Fibroblast of skin of right quadriceps (primary cell): Measurements from ENCODE around the gene GRID1.

Experiments used
- DNase-seq: peaks from one replicate; pipeline ENCODE4 v3.0.0-alpha.2; 2013

GRID1 gene

GRCh38 chr10:86336341-86336740 lies 30.3 kb downstream of the GRID1 start:
- no peak for DNase-seq

GRCh38 chr10:86335831-86336230 lies 30.8 kb downstream of the GRID1 start:
- DNase-seq = no peak

GRCh38 chr10:86335257-86335656 lies 31.3 kb downstream of the GRID1 start:
- no peak for DNase-seq

GRCh38 chr10:86334488-86335085 lies 32.0 kb downstream of the GRID1 start:
- DNase-seq = no peak

- DNase-seq = no peak
These were observed 32.6 kb downstream of the GRID1 start for GRCh38 chr10:86333826-86334487.

GRCh38 chr10:86331861-86332260 lies 34.7 kb downstream of the GRID1 start:
- no peak for DNase-seq

GRCh38 chr10:86330778-86331763 lies 35.5 kb downstream of the GRID1 start:
- DNase-seq = no peak

- DNase-seq = no peak
These were observed 36.5 kb downstream of the GRID1 start for GRCh38 chr10:86329896-86330680.

GRCh38 chr10:86329093-86329710 lies 37.4 kb downstream of the GRID1 start:
- DNase-seq = no peak

- no peak for DNase-seq
These were observed 38.5 kb downstream of the GRID1 start for GRCh38 chr10:86327954-86328725.

GRCh38 chr10:86325158-86325557 lies 41.4 kb downstream of the GRID1 start:
- no peak for DNase-seq

- no peak for DNase-seq
These were observed 45.0 kb downstream of the GRID1 start for GRCh38 chr10:86321568-86321967.

- no peak for DNase-seq
These were observed 46.9 kb downstream of the GRID1 start for GRCh38 chr10:86319676-86320075.

GRCh38 chr10:86317949-86318725 lies 48.5 kb downstream of the GRID1 start:
- DNase-seq = no peak

GRCh38 chr10:86316990-86317389 lies 49.6 kb downstream of the GRID1 start:
- no peak for DNase-seq

GRCh38 chr10:86316274-86316835 lies 50.2 kb downstream of the GRID1 start:
- DNase-seq = no peak

- no peak for DNase-seq
These were observed 51.0 kb downstream of the GRID1 start for GRCh38 chr10:86315549-86315942.

- no peak for DNase-seq
These were observed 51.7 kb downstream of the GRID1 start for GRCh38 chr10:86314616-86315548.

GRCh38 chr10:86313621-86314041 lies 53.0 kb downstream of the GRID1 start:
- no peak for DNase-seq
